HG02588 (cell line): ENCODE results near the gene NIN.

Source experiments
- ATAC-seq: cut with Tn5 transposase; IDR thresholded peaks from one replicate; pipeline ENCODE4 v1.9.1; 2021; ENCODE audit warnings: mild to moderate bottlenecking, moderate library complexity; ENCODE audit not compliant: unreplicated experiment

Gene NIN

GRCh38 chr14:50792051-50792477 lies 38.9 kb downstream of the NIN start:
- ATAC-seq, result no peak

GRCh38 chr14:50791201-50791600 lies 39.8 kb downstream of the NIN start:
- peak; percentile 33 for ATAC-seq

- ATAC-seq, result no peak
Measured at GRCh38 chr14:50790589-50790988, 40.4 kb downstream of the NIN start.

DNA sequence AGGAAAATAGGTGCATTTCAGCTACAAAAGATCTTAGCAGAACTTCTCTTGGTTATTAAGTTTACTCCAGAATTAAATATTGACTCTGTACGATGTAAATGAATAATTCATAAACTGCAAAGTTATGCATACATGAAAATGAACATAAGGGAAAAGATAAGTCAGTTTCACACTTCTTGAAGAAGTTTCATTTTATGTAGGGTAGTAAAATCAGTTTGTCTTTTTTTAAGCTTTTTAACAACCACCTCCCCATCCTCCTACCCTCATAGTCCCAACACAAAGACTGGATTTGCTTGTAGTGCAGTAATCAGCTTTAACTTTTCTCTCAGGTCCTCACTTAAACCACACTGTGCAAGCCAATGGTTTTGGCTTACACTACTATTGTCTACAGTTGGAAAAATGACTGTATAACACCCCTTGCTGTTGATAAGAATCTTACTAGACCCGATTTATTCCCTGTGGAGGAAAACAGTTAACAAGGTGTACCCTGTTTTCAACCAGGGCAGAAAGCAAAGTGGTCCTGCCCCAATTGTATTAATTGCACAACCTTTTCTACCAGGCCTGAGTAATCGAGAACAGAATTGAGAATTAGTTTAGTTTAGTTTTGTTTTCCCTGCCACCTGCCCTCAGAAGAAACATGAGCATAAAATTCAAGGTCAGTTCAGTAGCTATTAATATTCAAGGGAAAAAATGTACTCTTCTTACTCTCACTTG lies 44.1 kb downstream of the NIN start:
- no peak for ATAC-seq

- no peak for ATAC-seq
Measured at GRCh38 chr14:50785457-50786063, 45.4 kb downstream of the NIN start.

DNA sequence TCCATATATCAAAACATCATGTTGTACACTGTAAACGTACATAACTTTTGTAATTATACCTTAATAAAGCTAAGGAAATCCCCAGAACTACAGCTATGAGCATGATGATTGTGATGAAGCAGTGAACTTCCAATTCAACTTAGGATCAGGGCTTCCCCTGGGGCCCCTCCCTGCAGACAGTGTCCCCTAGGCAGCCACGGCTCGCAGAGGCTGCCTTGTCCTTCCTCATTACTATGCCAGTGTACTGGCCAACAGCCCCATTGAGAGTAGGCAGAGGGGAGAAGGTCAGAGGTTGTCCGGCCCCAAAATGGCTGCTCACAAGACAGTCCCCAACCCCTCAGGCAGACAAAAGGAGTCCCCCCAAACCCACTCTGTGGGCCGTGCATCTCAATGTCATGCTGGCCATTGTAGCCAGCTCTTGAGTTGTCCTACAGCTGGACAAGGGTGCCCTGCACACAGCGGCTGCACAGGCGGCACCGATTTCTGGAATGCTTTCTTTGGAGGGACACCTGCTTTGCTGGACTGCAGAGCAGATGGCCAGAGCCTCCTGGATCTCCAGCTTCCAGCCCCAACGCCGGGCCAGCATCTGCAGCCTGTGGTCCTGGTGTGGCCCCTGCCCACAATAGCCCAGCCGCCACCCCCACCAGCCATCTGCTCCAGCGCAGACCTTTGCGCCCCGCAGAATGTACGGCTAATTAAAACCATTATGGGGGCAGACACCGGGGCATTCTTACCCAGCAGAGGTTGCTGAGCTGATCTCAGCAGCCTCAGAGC lies 46.1 kb downstream of the NIN start:
- ATAC-seq, result no peak

- ATAC-seq, result no peak
Measured at GRCh38 chr14:50783563-50783962, 47.4 kb downstream of the NIN start.

- ATAC-seq, result no peak
Measured at GRCh38 chr14:50780393-50780792, 50.6 kb downstream of the NIN start.

DNA sequence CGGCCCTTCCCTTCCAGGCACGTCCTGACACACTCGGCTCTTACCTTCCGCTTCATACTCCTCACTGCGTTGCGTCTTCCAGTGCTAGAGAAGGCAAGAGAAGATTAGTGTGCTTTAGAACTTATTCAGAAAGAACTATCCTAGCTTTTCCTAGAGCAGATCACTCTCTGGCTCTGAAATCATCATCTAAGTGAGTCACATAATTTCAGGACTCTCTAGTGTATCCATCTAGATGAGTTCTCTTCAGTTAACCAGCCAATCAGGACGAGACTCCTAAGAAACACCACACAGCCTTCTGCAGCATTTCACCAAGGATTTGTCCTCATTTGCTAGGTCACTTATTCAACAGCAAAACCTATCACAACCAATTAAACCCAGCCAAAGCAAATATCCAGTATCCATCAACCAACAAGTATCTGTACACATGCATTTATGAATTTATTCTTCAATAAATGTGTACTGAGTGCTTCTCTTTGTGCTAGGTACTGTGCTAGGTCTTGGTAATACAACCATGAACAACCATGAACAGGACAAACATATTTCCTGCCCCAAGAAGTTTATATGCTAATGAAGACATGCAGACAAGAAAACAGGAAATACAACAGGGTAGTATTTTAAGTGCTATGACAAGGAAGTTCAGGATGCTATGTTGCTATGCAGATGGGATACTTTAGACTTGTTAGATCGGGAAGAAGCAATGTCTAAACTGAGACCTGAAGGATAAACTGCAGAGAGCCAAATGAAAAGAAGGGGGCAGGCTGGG lies 52.1 kb downstream of the NIN start:
- ATAC-seq, result no peak

- no peak for ATAC-seq
Measured at GRCh38 chr14:50776522-50776921, 54.4 kb downstream of the NIN start.

DNA sequence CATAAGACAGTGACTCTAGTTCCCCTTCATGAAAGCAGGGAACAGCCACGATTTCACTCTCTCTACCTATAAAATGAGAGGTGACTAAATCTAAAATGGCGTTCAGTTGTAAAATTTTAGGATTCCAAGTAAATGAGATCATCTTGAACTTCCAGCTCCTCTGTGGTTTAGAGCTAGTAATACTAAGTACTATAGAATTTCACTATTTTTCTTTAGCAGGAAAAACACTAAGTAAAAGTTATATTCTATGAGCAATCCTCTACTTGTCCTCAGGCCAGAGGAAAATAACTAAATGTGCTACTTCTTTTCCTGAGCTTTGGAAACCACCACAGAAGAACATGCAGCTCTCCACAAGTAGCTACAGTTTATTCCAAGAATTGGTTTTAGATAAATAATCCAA lies 55.6 kb downstream of the NIN start:
- no peak for ATAC-seq

GRCh38 chr14:50774542-50775267 lies 56.3 kb downstream of the NIN start:
- no peak for ATAC-seq

- no peak for ATAC-seq
Measured at GRCh38 chr14:50773632-50774541, 57.1 kb downstream of the NIN start.

DNA sequence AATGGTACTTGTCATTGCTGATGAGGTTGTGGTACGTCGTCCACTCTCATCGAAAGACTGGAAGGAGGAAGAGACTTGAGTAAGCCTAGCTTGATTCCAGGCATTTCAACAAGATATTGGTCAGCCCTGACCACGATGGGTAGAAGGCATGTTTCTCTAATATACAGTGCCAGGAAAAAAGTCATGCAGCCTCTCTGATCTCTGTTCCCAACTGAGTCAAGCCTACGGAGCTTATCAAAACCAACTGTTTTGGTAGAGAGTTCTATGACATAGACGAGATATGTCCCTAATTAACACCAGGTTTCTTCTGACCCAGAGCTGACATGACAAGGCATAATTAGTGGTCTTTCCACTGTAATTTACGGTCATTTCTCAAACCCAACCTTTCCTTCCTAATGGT lies 58.5 kb downstream of the NIN start:
- no peak for ATAC-seq

GRCh38 chr14:50770586-50770985 lies 60.4 kb downstream of the NIN start:
- ATAC-seq, result no peak

DNA sequence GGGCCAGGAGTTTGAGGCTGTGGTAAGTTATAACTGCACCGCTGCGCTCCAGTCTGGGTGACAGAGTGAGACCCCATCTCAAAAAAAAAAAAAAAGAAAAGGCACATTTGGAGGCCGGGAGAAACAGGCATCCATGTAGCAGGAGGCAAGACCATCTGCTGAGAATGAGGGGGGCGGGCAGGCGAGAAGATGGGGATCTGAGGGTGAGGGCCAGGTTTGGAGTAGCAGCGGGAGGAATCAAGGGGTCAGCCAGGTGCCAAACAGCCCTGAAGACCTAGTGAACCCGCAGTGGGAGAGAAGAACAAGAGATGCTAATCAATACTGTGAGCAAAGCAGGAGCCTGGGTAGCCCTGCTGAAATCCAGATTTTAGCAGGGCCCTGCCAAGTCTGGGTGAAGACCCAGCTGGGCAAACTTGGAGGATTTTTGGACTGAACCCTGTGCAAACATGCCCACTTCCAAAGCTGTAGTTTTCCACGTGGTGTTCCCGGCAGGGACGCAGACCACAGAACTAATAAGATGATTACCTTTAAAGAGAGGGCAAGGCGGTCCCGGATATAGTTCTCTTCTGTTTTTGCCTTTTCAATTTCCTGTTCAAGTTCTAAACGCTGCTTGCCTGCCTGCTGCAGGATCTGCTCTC lies 61.0 kb downstream of the NIN start:
- no peak for ATAC-seq

- ATAC-seq, result no peak
Measured at GRCh38 chr14:50768680-50769079, 62.3 kb downstream of the NIN start.

- no peak for ATAC-seq
Measured at GRCh38 chr14:50766338-50766886, 64.5 kb downstream of the NIN start.
